Mesenchymal stem cell (in vitro differentiated cells and primary cell): ENCODE results near the gene MR1.
A peak's percentile ranks its signal among the peaks of the same experiment; 100 is the strongest.

Source experiments
- DNase-seq: peaks from one replicate; pipeline ENCODE4 v3.0.0-alpha.2; 2013
- H2AFZ ChIP-seq: one replicate; pipeline ENCODE4 v1.6.1; 2013; ENCODE audit warnings: low read depth, mild to moderate bottlenecking, control low read depth, inconsistent platforms, low read length, moderate library complexity
- H2AK5ac ChIP-seq: 2 replicates; pipeline ENCODE4 v1.6.1; 2013; ENCODE audit warnings: low read length, moderate library complexity, mild to moderate bottlenecking, inconsistent platforms; ENCODE audit not compliant: severe bottlenecking
- H2BK120ac ChIP-seq: one replicate; pipeline ENCODE4 v1.6.1; 2013; ENCODE audit warnings: low read depth, mild to moderate bottlenecking, inconsistent platforms, low read length, moderate library complexity
- H2BK12ac ChIP-seq, 2 experiments: one replicate each; pipeline ENCODE4 v1.6.1; 2013; ENCODE audit warnings: inconsistent platforms in 2 of 2, low read length in 2 of 2, mild to moderate bottlenecking in 2 of 2, moderate library complexity in 2 of 2, control low read depth in 1 of 2
- H2BK15ac ChIP-seq: one replicate; pipeline ENCODE4 v1.6.1; 2013; ENCODE audit warnings: mild to moderate bottlenecking, low read depth, inconsistent platforms; ENCODE audit not compliant: poor library complexity, severe bottlenecking
- H2BK5ac ChIP-seq: 2 replicates; pipeline ENCODE4 v1.6.1; 2013; ENCODE audit warnings: low read depth, mild to moderate bottlenecking, low read length, control low read depth, inconsistent platforms; ENCODE audit not compliant: poor library complexity, severe bottlenecking
- H3K14ac ChIP-seq, 2 experiments: one replicate each; pipeline ENCODE4 v1.6.1; 2013; ENCODE audit warnings: inconsistent platforms in 2 of 2, low read length in 2 of 2, control low read depth in 1 of 2, mild to moderate bottlenecking in 1 of 2, moderate library complexity in 1 of 2
- H3K18ac ChIP-seq, 2 experiments: one replicate each; pipeline ENCODE4 v1.6.1; 2013; ENCODE audit warnings: inconsistent platforms in 2 of 2, low read length in 2 of 2, control low read depth in 1 of 2, low read depth in 1 of 2, mild to moderate bottlenecking in 1 of 2
- H3K23ac ChIP-seq, 2 experiments: one replicate each; pipeline ENCODE4 v1.6.1; 2013; ENCODE audit warnings: inconsistent platforms in 2 of 2, low read length in 2 of 2, mild to moderate bottlenecking in 2 of 2, moderate library complexity in 2 of 2, control low read depth in 1 of 2
- H3K27ac ChIP-seq: 2 replicates; pipeline ENCODE4 v1.5.1; 2013; ENCODE audit warnings: mild to moderate bottlenecking, moderate library complexity, low read length, control low read depth, inconsistent platforms; ENCODE audit not compliant: poor library complexity, severe bottlenecking
- H3K27me3 ChIP-seq, 2 experiments: 2 replicates each; pipeline versions ENCODE4 v1.6.1 to v1.7.0; 2013; ENCODE audit warnings: low read length in 2 of 2, mild to moderate bottlenecking in 2 of 2, moderate library complexity in 2 of 2, control low read depth in 1 of 2, inconsistent platforms in 1 of 2; ENCODE audit not compliant: control insufficient read depth in 1 of 2, insufficient read depth in 1 of 2
- H3K36me3 ChIP-seq, 2 experiments: 2 replicates each; pipeline versions ENCODE4 v1.6.1 to v1.7.0; 2013; ENCODE audit warnings: low read length in 2 of 2, control low read depth in 1 of 2, inconsistent platforms in 1 of 2, low read depth in 1 of 2, mild to moderate bottlenecking in 1 of 2; ENCODE audit not compliant: insufficient read depth in 2 of 2, control insufficient read depth in 1 of 2
- H3K4ac ChIP-seq, 2 experiments: one replicate each; pipeline ENCODE4 v1.6.1; 2013; ENCODE audit warnings: inconsistent platforms in 2 of 2, low read length in 2 of 2, mild to moderate bottlenecking in 2 of 2, moderate library complexity in 2 of 2, control low read depth in 1 of 2, low read depth in 1 of 2
- H3K4me1 ChIP-seq: 2 replicates; pipeline ENCODE4 v1.6.1; 2013; ENCODE audit warnings: low read depth, low read length, control low read depth; ENCODE audit not compliant: control insufficient read depth, insufficient read depth
- H3K4me2 ChIP-seq: 2 replicates; pipeline ENCODE4 v1.6.1; 2013; ENCODE audit warnings: low read length, mild to moderate bottlenecking, inconsistent platforms; ENCODE audit not compliant: poor library complexity, severe bottlenecking
- H3K4me3 ChIP-seq, 2 experiments: 2 replicates each; pipeline versions ENCODE4 v1.5.1 to v1.7.0; 2013; ENCODE audit warnings: low read length in 2 of 2, mild to moderate bottlenecking in 2 of 2, control low read depth in 1 of 2, low read depth in 1 of 2; ENCODE audit not compliant: insufficient read depth in 1 of 2
- H3K79me1 ChIP-seq: replicated peaks from 2 replicates; pipeline ENCODE4 v1.6.1; 2013; ENCODE audit warnings: mild to moderate bottlenecking, control low read depth, low read length, inconsistent platforms; ENCODE audit not compliant: poor library complexity, severe bottlenecking
- H3K9ac ChIP-seq: 2 replicates; pipeline ENCODE4 v1.7.0; 2013; ENCODE audit warnings: mild to moderate bottlenecking, low read length, moderate library complexity
- H3K9me3 ChIP-seq: 2 replicates; pipeline ENCODE4 v1.7.0; 2013; ENCODE audit warnings: mild to moderate bottlenecking, low read length; ENCODE audit not compliant: control insufficient read depth
- H4K8ac ChIP-seq: one replicate; pipeline ENCODE4 v1.6.1; 2013; ENCODE audit warnings: inconsistent platforms, mild to moderate bottlenecking, low read length, moderate library complexity
- H4K91ac ChIP-seq: one replicate; pipeline ENCODE4 v1.6.1; 2013; ENCODE audit warnings: mild to moderate bottlenecking, low read length, inconsistent platforms
- WGBS: methylation state at CpG from one replicate; pipeline ENCODE4 v1.1.7; 2013; ENCODE audit warnings: mixed read lengths; 5-methylcytosine and 5-hydroxymethylcytosine counted together

MR1 gene

DNA sequence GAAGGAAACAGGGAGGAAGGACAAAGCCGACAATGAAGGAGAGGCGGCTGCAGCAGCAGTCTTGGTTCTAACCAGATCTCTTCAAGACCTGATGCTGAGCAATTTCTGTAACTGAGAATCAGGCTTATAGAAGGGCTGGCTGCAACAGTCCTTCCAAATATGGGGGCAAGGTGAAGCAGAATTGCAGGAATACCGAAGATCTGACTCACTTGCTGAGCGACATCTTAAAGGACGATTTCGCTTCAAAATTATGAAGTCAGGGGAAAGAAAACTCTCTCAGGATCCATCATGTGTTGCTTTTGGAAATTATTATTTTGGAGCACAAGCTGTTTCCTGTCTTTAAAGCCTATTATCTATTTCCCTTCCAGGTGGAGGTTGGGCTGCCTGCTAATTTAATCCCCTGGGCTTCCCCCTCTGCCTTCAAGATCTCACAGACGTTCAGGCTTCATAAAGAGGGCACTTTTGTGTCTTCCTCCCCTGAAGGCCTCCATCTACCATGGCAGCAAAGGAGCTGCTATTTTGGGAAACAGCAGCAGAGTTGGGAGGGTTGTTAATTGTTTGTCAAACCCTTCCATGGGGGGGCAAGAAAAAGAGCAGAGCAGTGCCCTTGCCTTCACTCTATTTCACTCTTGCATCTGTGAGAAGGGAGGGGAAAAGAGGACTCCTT, 43.9 kb downstream of the MR1 start:
- no peaks in the 10 kb centered on the region for H3K27me3 ChIP-seq
- no peak overlapping the region for H4K91ac ChIP-seq
- no peak overlapping the region for H3K14ac ChIP-seq
- H3K4me1 ChIP-seq = peaks cover 8% of the 10 kb centered on the region
- no peak overlapping the region for H2BK15ac ChIP-seq
- peak overlapping the region in 1 of 2 experiments; percentile 57 for H3K4ac ChIP-seq
- H3K27ac ChIP-seq = peak overlapping the region; percentile 66
- no peak for DNase-seq
- H3K79me1 ChIP-seq = no peaks in the 10 kb centered on the region
- H3K9ac ChIP-seq = peak overlapping the region; percentile 79
- 39% methylated on average over 7 of the region's 7 CpGs for WGBS
- peak overlapping the region; percentile 59 for H4K8ac ChIP-seq
- no peak overlapping the region for H3K4me3 ChIP-seq
- H3K18ac ChIP-seq = peak overlapping the region; percentile 46 to 71
- no peaks in the 10 kb centered on the region for H3K36me3 ChIP-seq
- H3K23ac ChIP-seq = no peak overlapping the region
- H2AFZ ChIP-seq = no peak overlapping the region
- H3K4me2 ChIP-seq = no peak overlapping the region
- H2BK12ac ChIP-seq = no peak overlapping the region
- H3K9me3 ChIP-seq = no peaks in the 10 kb centered on the region
- H2AK5ac ChIP-seq = peak overlapping the region; percentile 43
- H2BK5ac ChIP-seq = peak overlapping the region; percentile 88
- H2BK120ac ChIP-seq = no peak overlapping the region

DNA sequence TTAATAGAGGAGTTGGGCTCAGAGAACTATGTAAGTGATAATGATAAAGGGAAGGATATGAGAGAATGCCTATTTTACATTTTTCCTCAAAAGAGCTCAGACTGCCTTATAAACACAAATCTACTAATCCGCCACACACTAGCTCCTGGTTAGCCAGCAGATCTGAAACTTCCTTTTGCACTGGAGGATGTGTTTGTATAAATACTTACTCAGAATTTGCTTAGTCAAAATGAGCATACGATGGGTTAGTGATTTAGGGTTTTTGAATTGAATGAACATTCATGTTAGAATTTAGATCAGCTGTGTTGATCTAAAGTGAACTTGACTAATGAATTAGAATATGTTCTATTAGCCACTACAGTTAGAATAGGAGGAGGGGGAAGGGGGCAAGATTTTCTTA, 45.6 kb downstream of the MR1 start:
- Histone ChIP-seq H3K27me3 (no peaks in the 10 kb centered on the region), H3K18ac (no peak overlapping the region), H3K9ac (peak overlapping the region; percentile 79), H3K4me3 (no peak overlapping the region), H2BK5ac (no peak overlapping the region), H2BK120ac (no peak overlapping the region), H2BK12ac (no peak overlapping the region), H3K14ac (no peak overlapping the region), H4K8ac (no peak overlapping the region), H2BK15ac (no peak overlapping the region), H2AFZ (no peak overlapping the region), H3K4ac (no peak overlapping the region), H3K4me2 (no peak overlapping the region), H3K23ac (no peak overlapping the region), H4K91ac (no peak overlapping the region), H3K27ac (no peak overlapping the region), H2AK5ac (no peak overlapping the region), H3K79me1 (no peaks in the 10 kb centered on the region), H3K36me3 (no peaks in the 10 kb centered on the region), H3K4me1 (peaks cover 8% of the 10 kb centered on the region), H3K9me3 (no peaks in the 10 kb centered on the region)
- DNase-seq = no peak
- WGBS = 60% methylated on average over 2 of the region's 2 CpGs

DNA sequence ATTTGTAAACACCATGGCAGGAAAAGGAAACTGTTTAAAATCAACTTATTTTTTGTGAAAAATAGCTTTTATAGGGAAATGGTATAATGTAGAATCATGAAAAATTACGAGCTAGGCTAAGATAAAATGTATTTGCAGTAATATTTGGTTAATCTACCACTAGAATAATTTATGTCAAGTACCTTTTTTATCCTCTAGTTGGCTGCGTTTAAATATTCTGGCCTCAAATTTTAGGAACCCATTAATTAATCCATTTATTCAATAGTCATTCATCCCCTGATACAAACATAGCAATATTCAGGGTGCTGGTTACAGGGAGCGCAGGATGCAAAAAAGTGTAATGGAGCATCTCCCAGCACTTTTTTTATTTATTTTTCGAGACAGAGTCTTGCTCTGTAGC, 46.1 kb downstream of the MR1 start:
- H2AFZ ChIP-seq = no peak overlapping the region
- no peak overlapping the region for H3K23ac ChIP-seq
- no peak overlapping the region for H2BK15ac ChIP-seq
- H3K36me3 ChIP-seq = no peaks in the 10 kb centered on the region
- no peak overlapping the region for H2BK5ac ChIP-seq
- H4K8ac ChIP-seq = no peak overlapping the region
- H3K18ac ChIP-seq = no peak overlapping the region
- H3K4me3 ChIP-seq = no peak overlapping the region
- no peaks in the 10 kb centered on the region for H3K9me3 ChIP-seq
- no peak overlapping the region for H3K4me2 ChIP-seq
- H3K79me1 ChIP-seq = no peaks in the 10 kb centered on the region
- no peak for DNase-seq
- no peak overlapping the region for H3K14ac ChIP-seq
- WGBS = 83% methylated on average over 3 of the region's 4 CpGs
- H3K4me1 ChIP-seq = peaks cover 8% of the 10 kb centered on the region
- no peak overlapping the region for H3K27ac ChIP-seq
- H3K27me3 ChIP-seq = no peaks in the 10 kb centered on the region
- no peak overlapping the region for H4K91ac ChIP-seq
- no peak overlapping the region for H2AK5ac ChIP-seq
- H3K4ac ChIP-seq = no peak overlapping the region
- H3K9ac ChIP-seq = no peak overlapping the region
- no peak overlapping the region for H2BK120ac ChIP-seq
- no peak overlapping the region for H2BK12ac ChIP-seq

DNA sequence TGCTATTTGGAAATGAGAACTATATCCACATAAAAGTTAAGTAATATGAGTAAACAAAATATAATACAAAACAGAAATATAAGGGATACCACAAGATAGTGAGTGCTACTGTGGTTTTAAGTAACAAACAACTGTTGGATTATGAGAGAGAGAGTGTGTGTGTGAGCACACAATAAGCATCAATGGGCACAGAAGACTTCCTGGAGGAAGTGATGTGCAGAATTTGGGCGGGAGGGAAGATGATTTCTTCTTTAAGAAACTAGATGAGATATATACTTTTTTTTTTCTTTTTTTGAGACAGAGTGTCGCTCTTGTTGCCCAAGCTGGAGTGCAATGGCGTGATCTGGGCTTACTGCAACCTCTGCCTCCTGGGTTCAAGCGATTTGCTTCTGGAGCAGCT, 46.8 kb downstream of the MR1 start:
- H3K4me3 ChIP-seq = no peak overlapping the region
- H2AK5ac ChIP-seq = no peak overlapping the region
- no peak overlapping the region for H2BK12ac ChIP-seq
- no peak overlapping the region for H3K18ac ChIP-seq
- H3K36me3 ChIP-seq = no peaks in the 10 kb centered on the region
- H3K4me1 ChIP-seq = peaks cover 8% of the 10 kb centered on the region
- H3K79me1 ChIP-seq = no peaks in the 10 kb centered on the region
- H3K23ac ChIP-seq = no peak overlapping the region
- H3K9ac ChIP-seq = no peak overlapping the region
- H3K9me3 ChIP-seq = no peaks in the 10 kb centered on the region
- H2BK15ac ChIP-seq = no peak overlapping the region
- H4K8ac ChIP-seq = no peak overlapping the region
- no peak overlapping the region for H2AFZ ChIP-seq
- H2BK120ac ChIP-seq = no peak overlapping the region
- H3K27ac ChIP-seq = no peak overlapping the region
- no peak overlapping the region for H3K4me2 ChIP-seq
- H4K91ac ChIP-seq = no peak overlapping the region
- 100% methylated on average over 3 of the region's 4 CpGs for WGBS
- H3K14ac ChIP-seq = no peak overlapping the region
- no peaks in the 10 kb centered on the region for H3K27me3 ChIP-seq
- H2BK5ac ChIP-seq = no peak overlapping the region
- no peak for DNase-seq
- H3K4ac ChIP-seq = no peak overlapping the region
